Medulla oblongata (tissue), 1 donor: ENCODE results near the gene CHRNA10.
A peak's percentile ranks its signal among the peaks of the same experiment; 100 is the strongest.
"Not testable (repeated sequence)": the region's sequence is repeated elsewhere in the genome, so short reads cannot be mapped to it uniquely, and the experiment has no call there.

Experiments used
- DNase-seq: peaks from one replicate; pipeline ENCODE4 v3.0.0-alpha.2; 2015; ENCODE audit errors: extremely low spot score

CHRNA10 gene

DNA sequence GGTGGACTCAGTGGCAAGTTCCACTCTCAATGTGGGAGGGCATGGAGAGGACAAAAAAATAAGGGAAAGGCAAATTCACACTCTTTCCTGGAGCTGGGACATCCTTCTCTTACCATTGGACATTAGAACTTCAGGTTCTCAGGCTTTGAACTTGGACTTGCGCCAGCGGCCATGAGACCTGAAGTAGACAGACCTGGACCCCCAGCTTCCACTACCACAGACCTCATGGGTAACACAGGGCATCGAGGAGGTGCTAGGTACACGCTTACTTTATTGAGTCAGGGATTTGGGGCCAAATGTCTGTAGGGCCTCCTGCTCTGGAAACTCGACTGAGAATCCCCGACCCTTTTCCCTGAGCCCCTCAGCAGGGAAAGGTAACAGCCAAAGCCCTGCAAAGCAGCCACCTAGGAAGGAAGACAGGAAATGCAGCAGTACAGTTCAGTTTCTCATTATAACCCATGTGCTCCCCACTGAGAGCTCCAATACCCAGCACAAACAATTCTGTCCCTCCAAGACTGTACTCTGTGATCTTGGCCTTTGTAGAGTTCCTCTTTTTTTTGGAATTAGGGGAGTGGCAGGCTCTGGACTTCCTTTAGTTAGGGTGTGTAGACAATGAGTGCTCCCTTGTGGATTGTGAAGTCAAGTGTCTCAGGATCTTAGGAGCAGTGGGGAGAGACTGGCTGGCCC, 5.7 kb downstream of the CHRNA10 start:
- no peak for DNase-seq

- DNase-seq = no peak
Observed at GRCh38 chr11:3664032-3664630, 7.1 kb downstream of the CHRNA10 start.

DNA sequence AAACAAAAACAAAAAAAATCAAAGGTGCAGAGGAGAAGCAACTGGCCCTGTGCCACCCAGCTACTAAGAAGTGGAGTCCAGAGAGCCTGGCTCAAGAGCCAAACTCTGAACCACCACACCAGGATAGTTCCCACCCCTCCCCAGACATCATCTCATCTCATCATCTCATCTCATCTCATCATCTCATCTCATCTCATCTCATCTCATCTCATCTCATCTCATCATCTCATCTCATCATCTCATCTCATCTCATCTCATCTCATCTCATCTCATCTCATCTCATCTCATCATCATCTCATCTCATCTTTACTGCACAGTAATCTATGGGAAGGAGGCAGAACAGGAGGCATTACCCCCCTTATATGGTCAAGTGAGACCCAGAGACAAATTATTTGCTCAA, 8.3 kb downstream of the CHRNA10 start:
- no peak for DNase-seq

- no peak for DNase-seq
Observed at GRCh38 chr11:3660960-3661359, 10.2 kb downstream of the CHRNA10 start.

DNA sequence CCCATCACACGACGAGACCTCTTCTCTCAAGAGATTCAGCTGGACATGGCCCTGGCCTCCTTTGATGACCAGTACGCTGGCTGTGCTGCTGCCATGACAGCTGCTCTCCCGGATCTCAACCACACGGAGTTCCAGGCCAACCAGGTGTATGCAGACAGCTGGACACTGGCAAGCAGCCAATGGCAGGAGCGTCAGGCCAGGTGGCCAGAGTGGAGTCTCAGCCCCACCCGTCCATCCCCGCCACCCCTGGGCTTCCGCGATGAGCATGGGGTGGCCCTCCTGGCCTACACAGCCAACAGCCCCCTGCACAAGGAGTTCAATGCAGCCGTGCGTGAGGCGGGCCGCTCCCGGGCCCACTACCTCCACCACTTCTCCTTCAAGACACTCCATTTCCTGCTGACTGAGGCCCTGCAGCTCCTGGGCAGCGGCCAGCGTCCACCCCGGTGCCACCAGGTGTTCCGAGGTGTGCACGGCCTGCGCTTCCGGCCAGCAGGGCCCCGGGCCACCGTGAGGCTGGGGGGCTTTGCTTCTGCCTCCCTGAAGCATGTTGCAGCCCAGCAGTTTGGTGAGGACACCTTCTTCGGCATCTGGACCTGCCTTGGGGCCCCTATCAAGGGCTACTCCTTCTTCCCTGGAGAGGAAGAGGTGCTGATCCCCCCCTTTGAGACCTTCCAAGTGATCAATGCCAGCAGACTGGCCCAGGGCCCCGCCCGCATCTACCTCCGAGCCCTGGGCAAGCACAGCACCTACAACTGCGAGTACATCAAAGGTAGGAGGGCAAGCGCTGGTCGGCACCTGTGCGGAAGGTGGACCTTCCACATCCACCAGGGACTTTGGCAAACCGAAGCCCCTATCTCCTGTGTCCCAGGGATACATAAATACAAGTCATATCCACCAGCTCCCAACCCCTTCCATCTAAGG, 11.3 kb downstream of the CHRNA10 start:
- DNase-seq = no peak

DNA sequence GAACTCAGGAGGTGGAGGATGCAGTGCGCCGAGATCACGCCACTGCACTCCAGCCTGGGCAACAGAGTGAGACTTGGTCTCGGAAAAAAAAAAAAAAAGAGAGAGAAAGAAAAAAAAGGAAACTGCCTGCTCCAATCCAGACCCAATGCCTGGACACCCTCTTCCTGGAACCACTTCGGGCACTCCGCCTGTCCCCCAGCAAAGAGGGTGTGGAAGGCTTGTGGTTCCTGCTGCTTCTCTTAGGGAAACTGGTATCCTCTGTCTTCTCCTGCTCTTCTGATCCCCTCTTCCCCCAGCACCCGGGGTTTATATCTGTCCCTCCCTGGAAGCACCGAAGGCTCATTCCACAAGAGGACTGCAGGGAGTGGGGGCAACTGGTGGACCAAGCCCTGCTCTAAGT, 12.9 kb downstream of the CHRNA10 start:
- no peak for DNase-seq

- not testable (repeated sequence) for DNase-seq
Observed at GRCh38 chr11:3657331-3657730, 13.9 kb downstream of the CHRNA10 start.

DNA sequence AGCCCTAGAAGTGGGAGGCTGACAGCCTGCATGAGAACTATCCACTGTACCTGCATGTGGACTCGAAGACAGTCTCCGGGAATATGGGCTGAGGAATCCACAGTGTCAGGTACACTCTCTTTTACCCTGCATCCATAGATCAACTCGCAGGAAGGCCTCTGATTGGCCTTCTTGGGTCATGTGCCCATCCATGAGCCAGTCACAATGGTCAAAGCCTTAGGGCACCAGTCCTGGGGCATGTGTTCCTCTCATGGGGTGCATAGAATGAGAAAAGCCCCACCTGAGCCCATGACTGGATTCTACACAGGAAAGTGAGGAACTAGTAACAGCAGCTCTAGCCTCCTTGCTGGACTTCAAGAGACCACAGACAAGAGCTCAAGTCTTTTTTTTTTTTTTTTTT, 15.6 kb downstream of the CHRNA10 start:
- no peak for DNase-seq

DNA sequence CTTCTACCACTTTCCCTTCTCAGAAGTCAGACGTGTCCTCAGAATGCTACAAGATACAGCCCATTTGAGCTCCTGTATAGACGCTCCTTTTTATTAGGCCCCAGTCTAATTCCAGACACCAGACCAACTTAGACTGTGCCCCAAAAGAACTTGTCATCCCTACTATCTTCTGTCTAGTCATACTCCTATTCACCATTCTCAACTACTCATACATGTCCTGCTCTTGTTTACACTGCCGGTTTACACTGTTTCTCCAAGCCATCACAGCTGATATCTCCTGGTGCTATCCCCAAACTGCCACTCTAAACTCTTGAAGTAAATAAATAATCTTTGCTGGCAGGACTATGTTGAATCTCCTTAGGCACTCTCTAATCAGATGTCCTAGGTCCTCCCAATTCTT, 18.7 kb downstream of the CHRNA10 start:
- DNase-seq = not testable (repeated sequence)

- not testable (repeated sequence) for DNase-seq
Observed at GRCh38 chr11:3649374-3649773, 21.8 kb downstream of the CHRNA10 start.

DNA sequence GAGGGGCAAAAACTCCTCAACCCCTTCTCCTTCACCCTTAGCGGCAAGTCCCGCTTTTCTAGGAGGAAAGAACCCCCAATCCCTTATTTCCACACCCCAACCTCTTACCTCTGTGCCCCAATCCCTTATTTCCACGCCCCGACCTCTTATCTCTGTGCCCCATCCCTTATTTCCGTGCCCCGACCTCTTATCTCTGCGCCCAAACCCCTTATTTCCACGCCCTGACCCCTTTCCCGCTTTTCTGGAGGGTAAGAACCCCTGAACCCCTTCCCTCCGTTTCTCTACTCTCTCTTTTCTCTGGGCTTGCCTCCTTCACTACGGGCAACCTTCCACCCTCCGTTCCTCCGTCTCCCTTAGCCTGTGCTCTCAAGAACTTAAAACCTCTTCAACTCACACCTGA, 22.3 kb downstream of the CHRNA10 start:
- not testable (repeated sequence) for DNase-seq

GRCh38 chr11:3645552-3645951, 25.6 kb downstream of the CHRNA10 start:
- DNase-seq = no peak

DNA sequence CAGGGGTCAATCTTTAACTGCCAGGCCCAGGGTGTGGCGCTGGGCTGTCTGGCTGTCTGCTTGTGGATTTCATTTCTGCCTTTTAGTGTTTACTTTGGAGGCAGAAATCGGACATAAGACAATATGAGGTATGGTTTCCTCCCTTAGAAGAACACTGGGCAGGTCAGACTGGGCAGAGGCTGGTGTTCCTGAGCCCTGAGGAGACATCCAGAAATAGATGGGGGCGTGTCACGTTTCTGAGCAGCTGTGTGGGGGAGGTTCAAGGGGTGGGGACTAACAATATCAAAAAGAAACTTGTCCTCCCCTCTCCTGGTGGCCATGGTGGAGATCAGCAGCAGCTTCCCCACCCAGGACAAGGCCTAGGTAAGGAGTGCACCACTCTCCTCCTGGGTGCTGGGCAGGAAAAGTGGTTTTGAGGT, 26.4 kb downstream of the CHRNA10 start, which contains the start of gene ART1:
Gene ART1, plus strand, starts transcription at position 312 of the 419 bp plus-strand sequence. CDS start 14,086 bp downstream, outside the sequence.
- DNase-seq = no peak

DNA sequence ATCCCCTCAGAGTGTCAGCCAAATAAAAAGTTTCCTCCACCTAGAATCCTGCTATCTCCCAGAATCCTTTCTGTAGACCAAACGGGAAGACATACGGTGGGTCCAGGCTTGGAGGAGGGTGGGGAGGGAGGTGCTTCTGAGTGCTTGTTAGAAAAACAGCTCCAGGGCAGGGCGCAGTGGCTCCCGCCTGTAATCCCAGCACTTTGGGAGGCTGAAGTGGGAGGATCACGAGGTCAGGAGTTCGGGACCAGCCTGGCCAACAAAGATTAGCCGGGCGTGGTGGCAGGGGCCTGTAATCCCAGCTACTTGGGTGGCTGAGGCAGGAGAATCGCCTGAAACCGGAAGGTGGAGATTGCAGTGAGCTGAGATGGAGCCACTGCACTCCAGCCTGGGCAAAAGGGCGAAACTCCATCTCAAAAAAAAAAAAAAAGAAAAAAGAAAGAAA, 28.1 kb downstream of the CHRNA10 start:
- DNase-seq = not testable (repeated sequence)

GRCh38 chr11:3642071-3642951, 28.9 kb downstream of the CHRNA10 start:
- peak; percentile 23 for DNase-seq

DNA sequence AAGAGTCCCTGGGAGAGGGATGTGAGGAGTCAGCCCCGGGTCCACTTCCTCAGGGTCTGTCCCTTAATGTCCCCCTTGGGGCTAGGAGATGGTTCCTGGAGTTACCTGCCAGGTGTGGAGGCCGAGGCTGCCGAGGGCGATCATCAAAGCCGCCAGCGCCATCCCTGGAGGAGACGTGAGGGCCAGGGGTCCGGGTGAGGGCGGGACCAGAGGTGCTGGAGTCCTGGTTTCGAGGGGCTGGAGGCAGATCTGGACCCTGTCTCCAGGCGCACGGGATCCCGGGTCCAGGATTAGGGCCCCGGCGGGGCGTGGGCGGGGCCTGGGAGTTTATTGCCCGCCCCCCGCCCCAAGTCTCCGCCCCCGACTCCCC, 29.5 kb downstream of the CHRNA10 start, which contains the start of gene ART5:
Gene ART5, minus strand, starts transcription at position 292 of the 370 bp plus-strand sequence. Its CDS starts 130 bp downstream, at position 162.
- DNase-seq = no peak

DNA sequence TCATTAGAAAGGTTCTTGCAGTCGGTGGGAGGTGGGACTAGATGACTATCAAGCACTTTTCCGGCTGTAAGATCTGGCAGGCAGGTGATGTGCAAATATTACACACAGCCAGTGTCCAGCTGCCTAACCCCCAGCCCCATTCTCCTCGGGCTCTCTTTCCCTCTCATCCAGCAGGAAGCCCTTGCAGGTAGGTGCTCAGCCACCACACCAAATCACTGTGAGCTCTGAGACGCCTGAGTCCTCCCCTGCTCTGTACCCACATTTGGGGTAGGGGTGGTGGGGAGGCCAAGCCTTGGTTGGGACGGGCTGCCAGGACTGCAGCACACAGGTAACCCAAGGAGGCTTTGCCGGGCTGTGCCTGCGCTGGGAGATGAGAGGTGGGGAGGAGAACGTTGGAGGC, 30.0 kb downstream of the CHRNA10 start:
- DNase-seq = no peak

- DNase-seq = no peak
Observed at GRCh38 chr11:3639841-3640240, 31.3 kb downstream of the CHRNA10 start.

GRCh38 chr11:3638513-3638912, 32.7 kb downstream of the CHRNA10 start:
- no peak for DNase-seq

- DNase-seq = no peak
Observed at GRCh38 chr11:3637201-3637600, 34.0 kb downstream of the CHRNA10 start.
